SK-N-MC (cell line): Measurements from ENCODE around the gene MYO1G.
"Not testable (repeated sequence)": the region's sequence is repeated elsewhere in the genome, so short reads cannot be mapped to it uniquely, and the experiment has no call there.

Experiments used
- DNase-seq: peaks from one replicate; pipeline ENCODE4 v3.0.0-alpha.2; 2011; ENCODE audit warnings: low read depth, low spot score
- H3K27ac ChIP-seq: fragments of 200-600 bp; sonication (generic); 2 replicates; pipeline ENCODE4 v1.5.1; 2016; ENCODE audit warnings: mixed run types
- H3K36me3 ChIP-seq: fragments of 200-600 bp; sonication (generic); 2 replicates; pipeline ENCODE4 v1.6.1; 2017; ENCODE audit warnings: antibody characterized with exemption, low read length, mixed read lengths; ENCODE audit not compliant: insufficient read depth
- H3K4me3 ChIP-seq: fragments of 200-600 bp; sonication (generic); 2 replicates; pipeline ENCODE4 v1.5.1; 2016
- H3K9ac ChIP-seq: fragments of 200-600 bp; sonication (generic); 2 replicates; pipeline ENCODE4 v1.8.0; 2017; ENCODE audit warnings: mixed run types, mixed read lengths; ENCODE audit not compliant: insufficient read length
- H3K9me3 ChIP-seq: fragments of 200-600 bp; sonication (generic); 2 replicates; pipeline ENCODE4 v1.6.1; 2017; ENCODE audit warnings: low read depth, mild to moderate bottlenecking, antibody characterized with exemption, low read length, moderate library complexity, mixed read lengths
- EZH2 ChIP-seq: fragments of 200-600 bp; sonication (generic); IDR thresholded peaks from one replicate; pipeline ENCODE4 v1.6.1; 2017; ENCODE audit warnings: antibody characterized with exemption
- FOXP2 ChIP-seq: optimal IDR thresholded peaks from 2 replicates; pipeline ENCODE3; 2011; ENCODE audit warnings: mild to moderate bottlenecking, moderate library complexity; ENCODE audit not compliant: insufficient read depth; ENCODE audit errors: extremely low read length, control extremely low read depth
- POLR2AphosphoS5 ChIP-seq: IDR thresholded peaks from 2 replicates; pipeline ENCODE4 v1.6.1; 2012; ENCODE audit warnings: mild to moderate bottlenecking, low read depth, low read length, borderline replicate concordance

MYO1G gene

GRCh38 chr7:44944821-44945220 lies 34.0 kb downstream of the MYO1G start:
- Histone ChIP-seq H3K4me3 (no peak overlapping the region), H3K36me3 (no peaks in the 10 kb centered on the region)
- no peak for TF ChIP-seq POLR2AphosphoS5
- TF ChIP-seq EZH2, result no peak
- no peak for TF ChIP-seq FOXP2

GRCh38 chr7:44943631-44944030 lies 35.2 kb downstream of the MYO1G start:
- no peak overlapping the region for H3K4me3 ChIP-seq
- H3K9me3 ChIP-seq, result no peaks in the 10 kb centered on the region
- no peaks in the 10 kb centered on the region for H3K36me3 ChIP-seq
- no peak overlapping the region for H3K27ac ChIP-seq
- no peak overlapping the region for H3K9ac ChIP-seq
- no peak for DNase-seq
- TF ChIP-seq EZH2, result no peak
- no peak for TF ChIP-seq FOXP2

More at GRCh38 chr7:44944821-44945220, 34.0 kb downstream of the MYO1G start:
- Histone ChIP-seq H3K9ac (no peak overlapping the region), H3K9me3 (no peaks in the 10 kb centered on the region), H3K27ac (no peak overlapping the region)
- DNase-seq, result no peak

GRCh38 chr7:44937426-44937825 lies 41.4 kb downstream of the MYO1G start:
- Histone ChIP-seq H3K9me3 (no peaks in the 10 kb centered on the region), H3K9ac (no peak overlapping the region)

GRCh38 chr7:44936322-44936721 lies 42.5 kb downstream of the MYO1G start:
- TF ChIP-seq POLR2AphosphoS5 (no peak), EZH2 (no peak), FOXP2 (no peak)
- no peak for DNase-seq
- H3K27ac ChIP-seq, result no peak overlapping the region
- H3K36me3 ChIP-seq, result no peaks in the 10 kb centered on the region
- H3K4me3 ChIP-seq, result no peak overlapping the region
- no peak overlapping the region for H3K9ac ChIP-seq
- H3K9me3 ChIP-seq, result no peaks in the 10 kb centered on the region

More at GRCh38 chr7:44937426-44937825, 41.4 kb downstream of the MYO1G start:
- Histone ChIP-seq H3K4me3 (no peak overlapping the region), H3K27ac (no peak overlapping the region), H3K36me3 (no peaks in the 10 kb centered on the region)
- no peak for DNase-seq
- TF ChIP-seq POLR2AphosphoS5 (no peak), EZH2 (no peak), FOXP2 (no peak)

- no peak for DNase-seq
- no peak overlapping the region for H3K9ac ChIP-seq
- H3K27ac ChIP-seq, result no peak overlapping the region
- no peak for TF ChIP-seq EZH2
- no peak for TF ChIP-seq FOXP2
- no peak for TF ChIP-seq POLR2AphosphoS5
- no peaks in the 10 kb centered on the region for H3K36me3 ChIP-seq
- no peak overlapping the region for H3K4me3 ChIP-seq
- H3K9me3 ChIP-seq, result no peaks in the 10 kb centered on the region
These were observed 43.2 kb downstream of the MYO1G start for GRCh38 chr7:44935583-44935982.

GRCh38 chr7:44935016-44935415 lies 43.8 kb downstream of the MYO1G start:
- DNase-seq, result no peak
- TF ChIP-seq FOXP2, result no peak
- TF ChIP-seq EZH2, result no peak
- TF ChIP-seq POLR2AphosphoS5, result no peak
- Histone ChIP-seq H3K9ac (no peak overlapping the region), H3K27ac (no peak overlapping the region), H3K36me3 (no peaks in the 10 kb centered on the region), H3K9me3 (no peaks in the 10 kb centered on the region), H3K4me3 (no peak overlapping the region)

GRCh38 chr7:44934510-44934909 lies 44.3 kb downstream of the MYO1G start:
- not testable (repeated sequence) for H3K9ac ChIP-seq, H3K9me3 ChIP-seq, DNase-seq, H3K36me3 ChIP-seq, H3K4me3 ChIP-seq, H3K27ac ChIP-seq

- Histone ChIP-seq H3K27ac (no peak overlapping the region), H3K9me3 (no peaks in the 10 kb centered on the region), H3K36me3 (no peaks in the 10 kb centered on the region), H3K4me3 (no peak overlapping the region), H3K9ac (no peak overlapping the region)
- TF ChIP-seq EZH2, result no peak
- TF ChIP-seq FOXP2, result no peak
- TF ChIP-seq POLR2AphosphoS5, result no peak
- DNase-seq, result no peak
These were observed 47.9 kb downstream of the MYO1G start for GRCh38 chr7:44930921-44931320.

GRCh38 chr7:44922351-44922694 lies 56.5 kb downstream of the MYO1G start:
- H3K9me3 ChIP-seq, result no peaks in the 10 kb centered on the region
- H3K4me3 ChIP-seq, result no peak overlapping the region
- H3K27ac ChIP-seq, result no peak overlapping the region
- DNase-seq, result no peak
- no peaks in the 10 kb centered on the region for H3K36me3 ChIP-seq
- H3K9ac ChIP-seq, result no peak overlapping the region
- TF ChIP-seq EZH2 (no peak), FOXP2 (no peak), POLR2AphosphoS5 (no peak)

- Histone ChIP-seq H3K36me3 (no peaks in the 10 kb centered on the region), H3K4me3 (no peak overlapping the region), H3K27ac (no peak overlapping the region), H3K9me3 (no peaks in the 10 kb centered on the region), H3K9ac (no peak overlapping the region)
- no peak for DNase-seq
- TF ChIP-seq FOXP2, result no peak
- TF ChIP-seq EZH2, result no peak
- TF ChIP-seq POLR2AphosphoS5, result no peak
These were observed 57.0 kb downstream of the MYO1G start for GRCh38 chr7:44921607-44922350.
